ENCODE results near the gene SC5D.

DNA sequence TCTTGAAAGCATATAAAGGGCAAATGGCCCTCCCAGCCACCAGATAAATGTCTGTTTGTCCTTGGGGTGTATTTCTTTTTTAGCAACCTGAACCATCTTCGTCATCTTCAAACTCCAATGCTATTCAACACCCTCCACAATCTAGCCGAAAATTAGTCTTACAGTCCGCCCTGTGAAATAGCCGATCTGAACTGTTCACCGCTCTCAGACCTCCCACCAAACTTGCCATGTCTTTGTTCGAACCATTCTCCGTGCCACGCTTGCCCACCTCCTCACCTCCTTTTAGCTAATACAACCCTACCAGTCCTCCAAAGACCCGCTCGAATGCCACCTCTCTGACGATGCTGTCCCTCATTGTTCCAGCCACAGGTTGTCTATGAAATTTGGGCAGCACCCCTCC, 46.0 kb downstream of the SC5D start:
- TF ChIP-seq, protein P1, sequence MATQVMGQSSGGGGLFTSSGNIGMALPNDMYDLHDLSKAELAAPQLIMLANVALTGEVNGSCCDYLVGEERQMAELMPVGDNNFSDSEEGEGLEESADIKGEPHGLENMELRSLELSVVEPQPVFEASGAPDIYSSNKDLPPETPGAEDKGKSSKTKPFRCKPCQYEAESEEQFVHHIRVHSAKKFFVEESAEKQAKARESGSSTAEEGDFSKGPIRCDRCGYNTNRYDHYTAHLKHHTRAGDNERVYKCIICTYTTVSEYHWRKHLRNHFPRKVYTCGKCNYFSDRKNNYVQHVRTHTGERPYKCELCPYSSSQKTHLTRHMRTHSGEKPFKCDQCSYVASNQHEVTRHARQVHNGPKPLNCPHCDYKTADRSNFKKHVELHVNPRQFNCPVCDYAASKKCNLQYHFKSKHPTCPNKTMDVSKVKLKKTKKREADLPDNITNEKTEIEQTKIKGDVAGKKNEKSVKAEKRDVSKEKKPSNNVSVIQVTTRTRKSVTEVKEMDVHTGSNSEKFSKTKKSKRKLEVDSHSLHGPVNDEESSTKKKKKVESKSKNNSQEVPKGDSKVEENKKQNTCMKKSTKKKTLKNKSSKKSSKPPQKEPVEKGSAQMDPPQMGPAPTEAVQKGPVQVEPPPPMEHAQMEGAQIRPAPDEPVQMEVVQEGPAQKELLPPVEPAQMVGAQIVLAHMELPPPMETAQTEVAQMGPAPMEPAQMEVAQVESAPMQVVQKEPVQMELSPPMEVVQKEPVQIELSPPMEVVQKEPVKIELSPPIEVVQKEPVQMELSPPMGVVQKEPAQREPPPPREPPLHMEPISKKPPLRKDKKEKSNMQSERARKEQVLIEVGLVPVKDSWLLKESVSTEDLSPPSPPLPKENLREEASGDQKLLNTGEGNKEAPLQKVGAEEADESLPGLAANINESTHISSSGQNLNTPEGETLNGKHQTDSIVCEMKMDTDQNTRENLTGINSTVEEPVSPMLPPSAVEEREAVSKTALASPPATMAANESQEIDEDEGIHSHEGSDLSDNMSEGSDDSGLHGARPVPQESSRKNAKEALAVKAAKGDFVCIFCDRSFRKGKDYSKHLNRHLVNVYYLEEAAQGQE (IDR thresholded peaks at IDR 0.05; ENCODE audit: insufficient read depth in 1 of 2, low read depth in 2 of 2, low read length in 2 of 2), result no peak
- TF ChIP-seq TAF1 (IDR thresholded peaks at IDR 0.05; ENCODE audit: borderline replicate concordance, insufficient read depth, low read length) (no peak), POLR2AphosphoS5 (IDR thresholded peaks at IDR 0.05; ENCODE audit: low read depth, low read length) (no peak), SIN3A (IDR thresholded peaks at IDR 0.05; ENCODE audit: borderline replicate concordance, insufficient read depth, low read length) (no peak)
